Measurements from ENCODE around the gene DIP2B.

DIP2B gene

DNA sequence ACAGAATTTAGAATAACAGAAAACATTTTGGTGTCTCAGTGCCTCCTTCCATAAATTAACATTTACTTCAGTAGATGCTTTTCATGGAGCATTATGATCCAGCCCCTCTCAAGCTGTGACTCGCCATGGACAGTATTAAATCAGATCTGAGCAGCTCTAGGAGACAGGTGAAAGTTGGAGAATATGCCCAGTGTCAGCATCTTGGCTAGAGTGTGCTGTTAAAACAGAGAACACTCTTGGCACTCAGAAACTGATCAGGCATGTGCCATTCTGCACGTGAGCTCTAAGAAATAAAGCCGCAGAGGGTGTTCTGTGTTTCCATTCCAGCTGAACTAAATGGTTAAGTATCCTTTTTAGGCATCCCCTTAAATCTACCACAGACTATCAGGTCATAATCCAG, 68.0 kb downstream of the DIP2B start:
- H3K9me3 ChIP-seq (ENCODE audit: insufficient read depth, low read length): no peaks in the 10 kb centered on the region
- peaks cover 13% of the 10 kb centered on the region for H3K4me1 ChIP-seq (ENCODE audit: low read length)
- H3K79me2 ChIP-seq (ENCODE audit: low read length): peaks cover 17% of the 10 kb centered on the region
- H3K4me2 ChIP-seq (ENCODE audit: low read length): no peak overlapping the region
- no peak overlapping the region for H3K27ac ChIP-seq (ENCODE audit: low read length)
- H3K9ac ChIP-seq (ENCODE audit: low read length): no peak overlapping the region
- H3K36me3 ChIP-seq (replicated peaks; ENCODE audit: low read depth, low read length): no peaks in the 10 kb centered on the region
- H4K20me1 ChIP-seq (ENCODE audit: insufficient read depth, low read length): peaks cover 9% of the 10 kb centered on the region; the same call in 1 of the 2 replicates
- TF ChIP-seq, protein P1, sequence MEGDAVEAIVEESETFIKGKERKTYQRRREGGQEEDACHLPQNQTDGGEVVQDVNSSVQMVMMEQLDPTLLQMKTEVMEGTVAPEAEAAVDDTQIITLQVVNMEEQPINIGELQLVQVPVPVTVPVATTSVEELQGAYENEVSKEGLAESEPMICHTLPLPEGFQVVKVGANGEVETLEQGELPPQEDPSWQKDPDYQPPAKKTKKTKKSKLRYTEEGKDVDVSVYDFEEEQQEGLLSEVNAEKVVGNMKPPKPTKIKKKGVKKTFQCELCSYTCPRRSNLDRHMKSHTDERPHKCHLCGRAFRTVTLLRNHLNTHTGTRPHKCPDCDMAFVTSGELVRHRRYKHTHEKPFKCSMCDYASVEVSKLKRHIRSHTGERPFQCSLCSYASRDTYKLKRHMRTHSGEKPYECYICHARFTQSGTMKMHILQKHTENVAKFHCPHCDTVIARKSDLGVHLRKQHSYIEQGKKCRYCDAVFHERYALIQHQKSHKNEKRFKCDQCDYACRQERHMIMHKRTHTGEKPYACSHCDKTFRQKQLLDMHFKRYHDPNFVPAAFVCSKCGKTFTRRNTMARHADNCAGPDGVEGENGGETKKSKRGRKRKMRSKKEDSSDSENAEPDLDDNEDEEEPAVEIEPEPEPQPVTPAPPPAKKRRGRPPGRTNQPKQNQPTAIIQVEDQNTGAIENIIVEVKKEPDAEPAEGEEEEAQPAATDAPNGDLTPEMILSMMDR (IDR thresholded peaks at IDR 0.05; ENCODE audit: low read depth, low read length): no peak
- TF ChIP-seq EZH2phosphoT487 (IDR thresholded peaks at IDR 0.05; ENCODE audit: low read depth): no peak
- no peak overlapping the region for H3K4me3 ChIP-seq (ENCODE audit: low read length)
- no peaks in the 10 kb centered on the region for H3K27me3 ChIP-seq (ENCODE audit: low read depth, low read length)
- no peak overlapping the region for H2AFZ ChIP-seq (ENCODE audit: low read depth, low read length)

GRCh38 chr12:50573271-50573670, 68.5 kb downstream of the DIP2B start:
- Histone ChIP-seq H4K20me1 (ENCODE audit: insufficient read depth, low read length) (peaks cover 9% of the 10 kb centered on the region; the same call in 1 of the 2 replicates), H3K79me2 (ENCODE audit: low read length) (peaks cover 12% of the 10 kb centered on the region), H2AFZ (ENCODE audit: low read depth, low read length) (no peak overlapping the region), H3K36me3 (replicated peaks; ENCODE audit: low read depth, low read length) (no peaks in the 10 kb centered on the region), H3K4me1 (ENCODE audit: low read length) (peaks cover 18% of the 10 kb centered on the region), H3K4me3 (ENCODE audit: low read length) (no peak overlapping the region), H3K9ac (ENCODE audit: low read length) (no peak overlapping the region), H3K27ac (ENCODE audit: low read length) (no peak overlapping the region), H3K4me2 (ENCODE audit: low read length) (no peak overlapping the region), H3K27me3 (ENCODE audit: low read depth, low read length) (no peaks in the 10 kb centered on the region), H3K9me3 (ENCODE audit: insufficient read depth, low read length) (no peaks in the 10 kb centered on the region)
- TF ChIP-seq, protein P1 (IDR thresholded peaks at IDR 0.05; ENCODE audit: low read depth, low read length): no peak
- TF ChIP-seq EZH2phosphoT487 (IDR thresholded peaks at IDR 0.05; ENCODE audit: low read depth): no peak

DNA sequence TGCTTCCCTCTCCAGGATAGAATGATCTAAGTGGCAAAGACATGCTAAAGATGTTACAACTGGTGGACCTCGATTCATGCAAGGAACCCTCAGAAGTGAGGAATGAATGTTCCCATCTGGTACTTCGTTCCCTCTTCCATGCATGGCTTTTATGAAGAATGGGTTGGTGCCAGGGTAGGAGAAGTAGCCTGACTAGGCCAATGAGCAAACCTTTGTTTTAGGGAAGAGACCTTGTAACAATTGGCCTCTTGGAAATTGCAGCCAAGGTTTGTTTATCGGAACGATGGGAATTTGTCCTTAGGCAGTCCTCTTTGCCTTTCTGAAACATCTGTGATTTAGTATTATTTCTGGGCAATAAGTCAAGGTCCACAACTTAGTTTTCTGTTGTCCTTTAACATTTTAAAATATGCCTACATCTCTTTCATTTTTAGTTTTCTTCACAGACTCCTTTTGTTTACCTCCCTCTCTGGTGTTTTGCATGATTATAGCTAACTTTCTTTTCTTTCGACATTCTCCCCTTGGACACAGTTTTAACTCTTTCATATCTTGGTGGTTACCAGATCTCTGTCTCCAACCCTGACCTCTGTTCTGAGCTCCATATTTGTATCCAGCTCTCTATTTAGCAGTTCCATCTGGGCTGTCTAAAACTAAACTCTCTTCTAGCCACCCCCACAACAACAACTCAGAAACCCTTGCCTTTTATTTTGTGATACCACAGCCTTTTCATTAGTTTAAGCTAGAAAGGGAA, 70.0 kb downstream of the DIP2B start:
- Histone ChIP-seq H3K27me3 (ENCODE audit: low read depth, low read length) (no peaks in the 10 kb centered on the region), H3K27ac (ENCODE audit: low read length) (no peak overlapping the region), H4K20me1 (ENCODE audit: insufficient read depth, low read length) (0 out of 2 replicates have a peak, but pooled peaks cover 4% of the 10 kb centered on the region), H3K4me2 (ENCODE audit: low read length) (no peak overlapping the region), H3K36me3 (replicated peaks; ENCODE audit: low read depth, low read length) (no peaks in the 10 kb centered on the region), H3K9ac (ENCODE audit: low read length) (no peak overlapping the region), H3K4me1 (ENCODE audit: low read length) (peaks cover 29% of the 10 kb centered on the region), H3K4me3 (ENCODE audit: low read length) (no peak overlapping the region), H3K79me2 (ENCODE audit: low read length) (peaks cover 6% of the 10 kb centered on the region; the same call in 1 of the 2 replicates), H3K9me3 (ENCODE audit: insufficient read depth, low read length) (no peaks in the 10 kb centered on the region), H2AFZ (ENCODE audit: low read depth, low read length) (no peak overlapping the region)
- TF ChIP-seq, protein P1 (IDR thresholded peaks at IDR 0.05; ENCODE audit: low read depth, low read length): no peak
- TF ChIP-seq EZH2phosphoT487 (IDR thresholded peaks at IDR 0.05; ENCODE audit: low read depth): no peak

DNA sequence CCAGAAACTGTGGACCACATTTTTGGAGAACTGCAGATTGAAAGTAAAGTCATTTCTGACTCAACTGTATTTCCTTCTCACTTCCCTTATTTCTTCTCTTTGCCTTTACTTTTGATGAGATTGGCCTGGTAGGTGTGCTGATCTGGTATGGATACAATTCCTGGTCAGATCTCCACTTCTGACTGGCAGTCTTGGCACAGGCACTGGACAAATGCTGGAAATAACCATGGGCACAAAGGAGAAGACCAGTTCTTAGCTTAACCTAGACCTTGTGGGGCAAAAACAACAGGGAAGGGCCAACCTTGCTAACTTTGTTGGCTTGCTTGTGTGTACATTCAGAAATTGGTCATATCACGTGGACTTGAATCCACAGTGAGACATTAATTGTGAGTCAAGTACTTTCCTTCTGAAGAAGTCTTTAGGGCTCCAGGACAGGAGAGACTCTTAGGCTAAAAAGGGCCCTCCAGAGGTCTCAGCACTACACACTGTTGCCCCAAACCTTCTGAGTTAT, 75.0 kb downstream of the DIP2B start:
- Histone ChIP-seq H3K9ac (ENCODE audit: low read length) (peak overlapping the region; percentile 54; the same call in 1 of the 2 replicates), H3K4me2 (ENCODE audit: low read length) (peak overlapping the region; percentile 100), H3K79me2 (ENCODE audit: low read length) (peaks cover 16% of the 10 kb centered on the region; the same call in 1 of the 2 replicates), H3K4me1 (ENCODE audit: low read length) (peaks cover 31% of the 10 kb centered on the region), H2AFZ (ENCODE audit: low read depth, low read length) (no peak overlapping the region), H3K4me3 (ENCODE audit: low read length) (peak overlapping the region; percentile 67), H3K36me3 (replicated peaks; ENCODE audit: low read depth, low read length) (peaks cover 2% of the 10 kb centered on the region), H3K27ac (ENCODE audit: low read length) (peak overlapping the region; percentile 88), H3K27me3 (ENCODE audit: low read depth, low read length) (no peaks in the 10 kb centered on the region), H4K20me1 (ENCODE audit: insufficient read depth, low read length) (no peaks in the 10 kb centered on the region), H3K9me3 (ENCODE audit: insufficient read depth, low read length) (no peaks in the 10 kb centered on the region)
- no peak for TF ChIP-seq EZH2phosphoT487 (IDR thresholded peaks at IDR 0.05; ENCODE audit: low read depth)
- TF ChIP-seq, protein P1 (IDR thresholded peaks at IDR 0.05; ENCODE audit: low read depth, low read length): no peak

All from OCI-LY3 (cell line).